GM04504 (cell line): Measurements from ENCODE around the gene MRGPRG.

ENCODE experiments used
- DNase-seq: peaks from one replicate; pipeline ENCODE4 v3.0.0-alpha.2; 2012; ENCODE audit warnings: low read depth

Gene MRGPRG

DNA sequence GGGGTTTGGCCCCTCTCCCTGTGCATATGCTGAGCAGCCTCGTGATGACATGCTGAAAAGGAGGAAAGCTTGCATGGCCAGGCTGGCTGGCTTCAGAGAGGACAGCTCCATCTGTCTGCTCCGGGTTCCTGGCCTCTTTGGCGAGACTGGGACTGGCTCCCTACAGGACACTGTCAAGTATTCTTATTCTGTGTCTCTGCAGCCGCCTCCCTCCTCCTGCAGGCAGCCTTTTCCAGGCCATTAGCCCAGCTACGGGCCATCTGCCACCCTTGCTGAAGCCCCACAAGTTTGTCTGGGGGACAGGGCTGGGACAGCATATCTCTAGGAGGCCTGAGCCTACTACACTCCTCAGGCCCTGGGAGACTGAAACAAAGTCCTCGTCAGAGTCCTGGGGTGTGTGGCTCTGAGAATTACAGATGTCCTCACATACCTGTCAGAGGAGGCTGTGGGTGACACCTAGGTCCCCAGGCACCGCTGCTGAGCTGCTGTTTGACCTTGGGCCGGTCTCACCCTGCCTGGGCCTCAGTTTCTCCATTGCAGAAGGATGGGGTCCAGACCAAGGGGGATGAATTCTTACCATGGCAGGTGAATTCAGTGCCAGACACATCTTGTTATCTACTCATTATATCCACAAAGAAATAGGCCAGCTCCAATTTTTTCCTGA is 11.0 kb downstream of the MRGPRG start:
- no peak for DNase-seq

DNA sequence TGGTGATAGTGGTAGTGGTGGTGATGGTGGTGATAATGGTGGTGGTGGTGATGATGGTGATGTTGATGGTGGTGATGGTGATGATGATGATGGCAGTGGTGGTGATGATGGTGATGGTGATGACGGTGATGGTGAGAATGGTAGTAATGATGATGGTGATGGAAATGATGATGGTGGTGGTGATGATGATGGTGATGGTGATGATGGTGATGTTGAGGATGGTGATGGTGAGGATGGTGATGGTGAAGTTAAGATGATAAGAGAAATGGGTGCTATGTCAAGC is 11.8 kb downstream of the MRGPRG start:
- DNase-seq = no peak

DNA sequence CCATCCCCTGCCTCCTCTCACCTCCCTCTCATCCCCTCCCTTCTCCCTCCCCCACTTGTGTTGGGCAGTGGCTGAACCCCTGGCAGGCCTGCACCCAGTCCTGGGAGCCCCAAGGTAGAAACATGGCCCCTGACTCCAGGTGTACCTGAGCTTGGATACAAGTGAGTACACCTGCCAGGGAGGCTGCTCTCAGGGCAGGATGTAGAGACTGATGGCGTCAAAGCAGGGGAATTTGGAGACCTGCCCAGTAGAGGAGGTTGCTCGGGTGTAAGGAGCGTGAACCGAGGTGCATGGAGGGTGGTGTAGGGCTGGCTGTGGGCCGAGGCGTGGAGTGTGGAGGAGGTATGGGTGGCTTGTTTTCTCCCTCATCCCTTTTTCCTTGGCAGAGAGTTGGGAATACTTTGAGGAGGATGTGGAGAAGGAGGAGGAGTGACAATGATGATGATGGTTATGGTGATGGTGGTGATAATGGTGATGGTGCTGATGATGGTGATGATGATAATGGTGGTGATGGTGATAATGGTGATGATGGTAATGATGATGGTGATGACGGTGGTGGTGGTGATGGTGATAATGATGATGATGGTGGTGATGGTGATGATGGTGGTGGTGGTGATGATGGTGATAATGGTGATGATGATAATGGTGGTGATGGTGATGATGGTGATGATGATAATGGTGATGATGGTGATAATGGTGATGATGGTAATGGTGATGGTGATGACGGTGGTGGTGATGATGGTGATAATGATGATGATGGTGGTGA is 12.3 kb downstream of the MRGPRG start:
- no peak for DNase-seq

DNA sequence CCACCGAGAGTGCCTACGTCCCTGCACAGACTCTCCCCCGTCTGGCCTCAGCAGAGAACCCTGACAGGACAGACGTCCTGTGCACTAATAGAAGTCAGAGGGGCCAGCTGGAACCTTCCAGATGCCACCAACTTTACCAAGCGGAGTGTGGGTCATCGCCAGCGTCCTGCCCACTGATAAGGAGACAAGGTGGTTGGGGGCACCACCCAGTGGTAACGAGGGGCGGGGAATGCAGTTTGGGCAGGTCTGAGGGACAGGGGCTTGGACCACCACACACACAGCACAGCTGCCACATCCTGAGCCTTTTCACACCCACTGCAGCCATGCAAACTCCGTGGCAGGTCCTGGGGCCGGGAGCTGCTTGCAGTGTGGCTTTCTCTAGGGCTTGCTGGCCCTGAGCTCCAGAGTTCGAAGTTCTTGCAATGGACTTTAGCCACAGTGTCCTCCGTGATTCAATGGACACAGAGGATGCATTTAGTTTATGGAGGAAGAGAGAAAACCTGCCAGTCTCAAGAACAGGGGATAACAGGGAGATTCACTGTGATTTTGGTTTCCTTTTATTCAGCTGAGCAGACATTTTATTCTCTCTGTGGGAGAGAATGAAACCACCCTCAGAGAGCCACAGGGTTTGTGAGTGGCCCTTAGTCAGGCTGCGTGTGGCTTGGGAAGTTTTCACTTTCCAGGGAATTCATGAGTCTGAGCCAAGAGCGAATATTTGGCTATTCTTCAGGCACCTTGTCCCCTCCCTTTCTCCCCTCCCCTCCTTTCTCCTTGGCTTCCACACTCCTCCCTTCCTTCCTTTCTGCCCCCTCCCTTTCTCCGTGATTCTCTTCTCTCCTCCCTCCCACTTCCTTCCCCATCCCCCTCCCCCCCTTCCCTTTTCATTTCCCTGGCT is 13.1 kb downstream of the MRGPRG start:
- DNase-seq = no peak

DNA sequence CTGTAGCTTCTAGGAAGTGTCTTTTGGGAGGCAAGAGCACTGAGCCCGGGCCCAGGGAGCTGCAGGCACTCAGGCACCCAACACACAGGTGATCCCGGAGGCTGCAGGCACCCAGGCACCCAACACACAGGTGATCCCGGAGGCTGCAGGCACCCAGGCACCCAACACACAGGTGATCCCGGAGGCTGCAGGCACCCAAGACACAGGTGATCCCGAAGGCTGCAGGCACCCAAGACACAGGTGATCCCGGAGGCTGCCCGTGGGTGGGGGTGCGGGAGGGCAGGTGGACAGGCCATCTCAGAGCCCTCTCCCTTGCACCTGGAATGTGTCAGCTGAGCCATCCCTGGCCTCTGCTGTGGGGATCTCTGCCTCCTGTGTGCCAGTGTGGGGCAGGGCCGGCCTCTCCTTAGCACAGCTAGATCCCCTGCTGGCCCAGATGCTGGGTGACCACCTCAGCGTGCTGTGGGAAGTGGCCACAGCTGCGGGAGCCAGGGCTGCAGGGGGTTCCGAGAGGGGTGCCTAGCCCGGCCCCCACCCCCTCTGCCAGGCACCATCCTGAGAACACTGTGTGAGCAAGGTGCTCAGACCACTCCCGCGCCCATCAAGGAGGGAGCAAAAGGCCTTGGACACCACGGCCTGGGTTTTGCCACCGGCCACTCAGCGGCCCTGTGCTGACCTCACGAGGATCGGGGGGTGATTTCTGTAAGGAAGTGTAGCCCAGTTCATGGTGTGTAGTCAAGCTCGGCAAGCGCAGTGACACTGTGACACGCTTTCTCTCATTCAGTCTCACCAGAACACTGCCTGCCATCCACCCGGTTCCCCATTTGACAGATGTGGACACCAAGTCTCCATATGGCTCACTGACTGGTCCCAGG is 14.2 kb downstream of the MRGPRG start:
- DNase-seq = no peak

DNA sequence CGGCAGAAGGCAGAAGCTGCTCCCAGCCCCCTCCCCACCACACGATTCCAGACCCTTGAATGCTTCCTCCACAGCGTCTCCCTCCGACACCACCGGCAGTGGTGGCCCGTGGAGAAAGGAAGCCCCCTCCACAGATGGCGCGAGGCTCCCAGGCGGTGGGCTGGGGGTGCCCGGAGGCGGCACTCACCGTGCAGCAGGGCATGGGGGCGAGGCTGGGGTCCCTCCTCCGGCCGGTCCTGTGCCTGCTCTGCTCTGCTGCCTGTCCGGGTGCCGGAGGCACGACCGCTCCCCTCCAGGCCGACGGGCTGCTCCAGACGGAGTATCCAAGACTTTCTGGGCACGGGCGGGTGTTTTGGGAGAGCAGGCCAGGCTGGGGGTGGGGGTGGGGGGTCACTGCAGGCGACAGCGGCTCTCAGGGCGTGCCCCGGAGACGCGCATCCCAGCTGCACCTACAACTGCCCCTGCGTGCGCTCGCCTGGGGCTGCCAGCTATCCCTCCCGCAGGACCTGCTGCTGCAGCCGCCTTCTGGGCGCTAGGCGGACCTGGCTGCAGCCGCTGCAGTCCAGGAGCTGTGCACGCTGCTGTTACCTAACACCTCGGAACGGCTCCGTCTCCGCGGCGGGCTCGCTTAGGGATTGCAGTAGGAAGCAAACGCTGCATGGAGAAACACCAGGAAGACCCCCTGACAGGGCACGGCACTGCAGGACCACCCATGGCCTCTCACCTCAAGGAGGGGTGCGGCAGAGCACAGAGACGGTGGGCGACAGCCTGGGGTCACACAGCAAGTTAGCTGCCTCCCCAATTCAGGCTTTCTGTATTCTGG is 15.2 kb downstream of the MRGPRG start:
- no peak for DNase-seq

DNA sequence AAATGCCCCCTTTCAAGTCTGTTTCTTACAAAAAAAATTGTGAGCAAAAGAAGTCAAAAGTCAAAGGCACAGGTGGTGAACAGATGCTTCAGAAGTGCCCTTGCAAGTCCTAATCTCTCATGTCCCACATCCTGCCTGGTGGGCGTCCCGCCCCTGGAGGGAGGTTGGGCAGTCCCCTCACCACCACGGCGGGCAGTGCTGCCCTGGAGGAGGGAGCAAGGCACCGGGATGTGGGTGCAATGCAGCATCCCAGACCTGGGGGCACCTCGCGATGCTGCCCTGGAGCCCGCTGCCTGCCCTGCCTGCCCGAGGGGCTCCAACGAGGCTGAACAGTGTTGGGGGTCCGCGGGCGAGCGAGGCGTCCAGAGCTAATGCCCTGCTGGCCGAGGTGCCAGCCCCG is 15.9 kb downstream of the MRGPRG start:
- no peak for DNase-seq

DNA sequence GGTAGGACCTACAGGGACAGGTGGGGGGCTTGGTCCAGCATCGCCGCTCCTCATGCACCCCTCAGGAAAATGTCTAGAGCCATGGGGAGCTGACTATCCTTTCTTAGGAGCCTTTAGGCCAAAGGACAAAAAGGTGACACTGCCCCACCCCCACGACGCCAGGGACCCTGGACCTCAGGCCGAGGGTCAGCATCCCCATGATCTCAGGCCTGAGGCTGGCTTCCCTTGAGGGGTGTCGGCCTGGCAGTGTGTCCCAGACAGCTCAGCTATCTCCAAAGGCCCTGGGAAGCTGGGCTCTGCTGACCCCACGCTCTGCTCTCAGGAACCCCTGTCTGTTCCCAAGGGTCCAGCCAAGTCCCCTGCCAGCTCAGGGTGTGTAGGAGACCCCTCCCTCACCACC is 16.3 kb downstream of the MRGPRG start:
- no peak for DNase-seq

DNA sequence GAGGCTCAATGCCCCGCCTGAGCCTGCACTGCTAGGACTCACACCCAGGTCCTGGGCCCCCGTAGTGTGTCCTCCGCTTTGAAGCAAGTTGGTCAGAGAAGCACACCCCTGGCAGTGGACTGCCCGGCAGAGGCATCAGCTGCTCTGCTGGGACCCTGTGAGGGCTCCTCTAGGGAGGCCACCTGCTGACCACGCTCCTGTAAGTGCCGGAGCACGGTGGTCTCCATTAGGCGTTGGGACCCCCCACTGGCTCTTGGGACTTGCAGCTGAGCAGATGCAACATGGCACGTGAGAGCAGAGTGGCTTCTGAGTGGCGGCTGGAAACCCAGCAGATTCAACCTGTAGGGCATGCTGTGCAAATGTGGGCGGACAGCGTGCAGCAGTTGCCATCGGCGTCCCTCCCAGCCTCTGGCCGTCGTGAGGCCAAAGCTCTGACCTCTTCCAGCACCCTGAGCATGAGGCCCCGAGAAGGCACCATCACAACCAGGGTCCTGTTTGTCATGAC is 16.9 kb downstream of the MRGPRG start:
- DNase-seq = no peak

DNA sequence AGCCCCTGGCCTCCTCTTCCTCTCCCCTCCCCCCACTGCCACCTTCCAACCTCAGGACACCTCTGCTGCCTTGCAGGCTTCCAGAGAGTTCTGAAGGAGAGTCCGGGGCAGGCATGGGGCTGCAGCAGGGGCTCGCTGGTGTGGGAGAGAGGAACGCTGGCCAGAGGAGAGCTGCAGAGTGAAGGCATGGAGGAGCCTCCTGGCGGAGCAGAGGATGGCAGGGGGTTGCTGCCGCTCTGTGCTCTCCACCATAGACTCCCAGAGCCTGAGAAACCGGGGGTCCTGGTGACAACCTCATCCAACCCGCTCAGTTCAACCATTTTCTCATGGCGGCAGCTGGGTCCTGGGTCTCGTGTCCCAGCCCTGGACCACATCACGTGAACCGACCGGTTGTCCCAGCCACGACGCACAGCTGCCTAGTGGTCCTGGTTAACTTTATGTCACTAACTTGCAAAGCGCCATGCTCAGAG is 17.5 kb downstream of the MRGPRG start:
- no peak for DNase-seq

DNA sequence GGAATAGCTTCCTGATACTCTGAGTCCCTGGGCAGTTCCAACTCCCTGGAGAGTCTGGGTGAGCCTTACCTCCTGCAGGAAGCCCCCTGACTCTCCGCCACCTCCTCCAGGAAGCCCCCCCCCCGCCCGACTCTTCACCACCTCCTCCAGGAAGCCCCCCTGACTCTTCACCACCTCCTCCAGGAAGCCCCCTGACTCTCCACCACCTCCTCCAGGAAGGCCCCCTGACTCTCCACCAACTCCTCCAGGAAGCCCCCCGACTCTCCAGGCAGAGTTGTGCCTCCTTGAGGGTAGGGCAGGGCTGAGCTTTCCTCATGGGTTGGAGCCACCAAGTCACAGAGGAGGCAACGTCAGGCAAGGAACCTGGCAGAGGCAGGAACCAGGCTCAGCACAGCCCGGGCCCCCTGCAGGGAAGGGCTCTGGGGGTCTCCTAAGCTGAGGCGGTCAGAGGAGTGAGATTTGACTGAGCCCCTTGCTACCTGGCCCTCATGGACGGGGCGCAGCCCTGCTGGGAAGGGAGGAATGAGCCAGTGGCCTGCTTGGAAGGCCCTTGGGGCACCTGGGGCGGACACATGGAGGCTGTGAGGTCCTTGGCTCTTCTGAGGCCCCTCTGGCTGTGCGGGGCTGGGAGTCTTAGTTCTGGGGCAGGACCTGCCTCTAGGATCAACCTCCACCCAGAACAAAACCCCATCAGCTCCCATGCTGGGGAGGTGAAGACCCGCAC is 18.1 kb downstream of the MRGPRG start:
- DNase-seq = no peak

DNA sequence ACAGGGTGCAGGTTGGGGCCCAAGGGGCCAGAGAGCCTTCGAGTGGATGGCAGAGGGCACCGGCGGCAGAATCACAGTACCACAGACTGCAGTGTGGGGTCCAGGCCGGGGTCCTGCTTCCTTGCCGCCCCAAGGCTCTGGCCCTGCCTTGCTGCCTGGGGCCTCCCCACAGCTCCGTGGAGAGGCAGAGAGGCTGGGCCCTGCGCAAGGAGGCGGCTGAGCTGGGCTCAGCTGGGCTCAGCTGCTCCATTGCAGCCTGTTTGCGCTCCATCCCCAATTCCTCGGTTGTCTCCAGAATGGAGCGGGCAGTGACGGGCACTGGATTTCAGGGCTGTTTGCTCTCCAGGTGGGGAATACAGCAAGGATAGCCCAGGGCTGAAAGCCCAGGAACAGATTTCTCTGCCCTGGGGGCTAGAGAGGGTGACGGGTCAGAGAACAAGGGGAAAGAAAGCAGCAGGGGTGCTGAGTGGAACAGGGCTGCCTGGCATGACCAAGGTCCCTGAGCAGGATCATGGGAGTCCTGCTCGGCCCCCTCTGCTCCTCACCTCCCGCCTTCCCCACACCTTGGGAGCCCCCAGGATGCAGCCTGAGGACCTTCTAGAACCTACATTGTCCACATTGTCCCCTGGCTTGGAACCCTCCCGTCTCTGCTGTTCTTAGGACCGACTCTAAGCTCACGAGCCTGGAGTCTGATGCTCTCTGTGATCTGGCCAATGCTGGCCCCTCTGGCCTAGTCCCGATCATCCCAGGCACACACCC is 18.9 kb downstream of the MRGPRG start:
- no peak for DNase-seq

DNA sequence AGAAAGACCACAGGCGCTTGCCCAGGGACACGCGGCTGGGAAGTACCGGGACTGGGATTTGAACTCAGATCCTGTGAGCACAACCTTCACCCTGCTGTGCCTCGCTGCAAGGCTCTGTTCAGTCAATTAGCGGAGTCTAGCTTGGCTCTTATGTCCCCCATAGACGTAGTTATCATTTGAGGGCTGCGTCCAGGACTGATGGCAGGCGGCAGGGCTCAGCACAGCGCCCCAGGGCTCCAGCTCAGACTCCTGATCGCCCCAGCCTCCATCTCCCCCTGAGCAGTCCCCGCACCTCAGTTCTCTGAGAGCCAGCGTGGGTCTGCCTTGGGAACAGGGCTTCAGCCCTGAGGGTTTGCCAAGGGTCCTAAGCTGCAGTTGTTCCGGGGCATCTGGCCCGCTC is 19.8 kb downstream of the MRGPRG start:
- no peak for DNase-seq

DNA sequence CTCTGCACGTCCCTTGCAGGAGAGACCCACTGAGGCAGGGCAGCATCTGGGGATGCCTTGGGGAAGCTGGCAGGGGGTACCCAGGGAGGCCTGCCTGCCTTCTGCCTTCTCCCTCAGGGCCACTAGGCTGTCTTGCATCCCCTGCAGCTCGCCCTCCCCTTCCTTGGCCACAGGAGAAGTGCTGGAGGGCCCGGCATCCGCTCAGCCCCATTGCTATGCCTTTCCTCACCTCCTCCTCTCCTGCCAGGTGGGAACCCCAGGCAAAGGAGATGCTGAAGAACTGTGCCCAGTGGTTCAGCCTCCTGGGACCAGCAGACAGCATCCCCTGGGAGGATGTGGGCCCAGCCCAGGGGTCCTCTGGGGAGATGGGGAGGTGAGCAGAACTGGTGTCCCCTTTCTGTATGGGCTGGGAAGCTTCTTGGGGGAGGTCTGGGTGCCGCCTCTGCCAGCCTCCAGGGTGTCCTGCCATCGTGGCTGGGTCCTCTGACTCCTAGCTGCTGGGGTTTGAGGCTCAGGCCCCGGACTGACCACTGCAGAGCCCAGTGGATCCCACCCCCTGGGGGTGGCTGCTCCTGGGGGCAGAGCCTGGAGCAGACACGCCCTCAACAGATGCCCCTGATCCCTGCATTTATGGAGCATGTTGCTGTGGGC is 20.6 kb downstream of the MRGPRG start:
- DNase-seq = no peak

DNA sequence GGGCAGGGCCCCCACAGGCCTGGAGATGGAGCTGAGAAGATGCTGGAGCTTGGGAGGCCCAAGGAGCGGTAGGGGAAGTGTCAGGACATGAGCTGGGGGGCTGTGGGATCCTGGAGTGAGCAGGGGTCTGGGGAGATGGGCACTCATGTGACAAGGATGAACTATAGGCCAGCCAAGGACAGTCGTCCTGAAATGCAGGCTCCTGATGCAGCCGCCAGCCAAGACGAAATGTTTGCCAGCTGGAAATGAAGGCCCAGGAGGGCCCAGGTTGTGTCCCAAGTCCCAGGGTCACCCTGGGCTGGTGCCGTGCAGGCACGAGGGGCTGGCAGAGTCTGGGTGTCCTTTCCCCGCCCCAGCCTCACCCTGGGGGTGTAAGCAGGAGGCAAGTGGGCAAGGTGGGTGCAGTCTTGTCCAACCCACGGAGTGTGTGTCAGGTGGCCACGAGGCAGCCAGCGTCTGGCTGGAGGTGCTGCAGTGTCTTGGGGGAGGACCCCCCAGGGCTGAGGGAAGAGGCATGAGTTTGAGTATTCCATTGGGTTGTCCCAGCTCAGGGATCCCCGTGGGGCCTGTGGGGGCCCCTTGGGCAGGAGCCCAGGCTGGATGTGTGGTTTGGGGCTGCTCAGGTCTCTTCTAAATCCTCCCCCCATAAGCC is 21.4 kb downstream of the MRGPRG start:
- DNase-seq = no peak

DNA sequence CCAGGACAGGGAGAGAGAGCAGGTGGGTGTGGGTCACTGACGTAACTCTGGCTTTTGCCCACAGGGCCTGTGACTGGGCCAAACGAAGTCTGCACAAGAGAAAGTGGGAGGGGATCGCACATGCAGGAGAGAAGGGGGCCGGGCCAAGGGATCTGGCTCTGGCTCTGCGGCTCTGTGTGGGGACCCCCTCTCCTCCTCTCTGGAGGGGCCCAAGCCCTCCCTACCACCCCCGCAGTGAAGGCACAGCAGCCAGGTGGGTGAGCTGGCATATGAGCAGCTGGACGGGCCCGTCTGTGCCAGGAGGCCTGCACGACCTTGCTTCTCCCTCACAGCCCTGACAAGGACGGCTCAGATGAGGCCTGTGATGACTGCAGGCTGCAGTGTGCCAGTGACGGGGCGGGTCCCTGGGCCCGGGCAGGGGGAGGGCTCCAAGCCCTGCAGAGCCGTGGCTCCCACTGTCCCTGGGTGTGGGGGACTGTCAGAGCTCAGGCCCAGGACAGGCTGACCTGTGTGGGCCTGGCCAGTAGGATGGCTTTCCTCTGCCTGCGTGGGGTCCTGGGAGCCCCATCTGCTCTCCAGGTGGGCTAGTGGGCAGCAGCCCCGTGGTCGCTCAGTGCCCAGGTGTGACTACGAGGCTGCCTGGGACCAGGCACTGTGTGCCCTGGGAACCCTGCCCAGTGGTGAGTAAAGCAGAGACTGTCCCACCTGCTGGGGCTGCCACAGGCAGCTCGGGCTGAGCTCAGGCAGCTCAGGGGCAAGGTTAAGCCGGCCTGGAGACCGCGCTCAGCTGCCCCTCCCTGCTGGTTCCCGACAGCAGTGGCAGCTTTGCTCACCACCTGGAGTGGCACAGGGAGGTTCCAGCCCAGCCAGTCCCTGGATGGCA is 22.2 kb downstream of the MRGPRG start:
- DNase-seq = no peak
